Kidney glomerular epithelial cell (primary cell): ENCODE results near the gene FHIT.
A peak's percentile ranks its signal among the peaks of the same experiment; 100 is the strongest.

Source experiments
- DNase-seq: peaks from one replicate; lab custom pipeline; 2025; lab: John Stamatoyannopoulos, UW

Gene FHIT

GRCh38 chr3:60764870-60765269 lies 486.4 kb downstream of the FHIT start:
- DNase-seq: no peak

GRCh38 chr3:60760145-60760544 lies 491.1 kb downstream of the FHIT start:
- no peak for DNase-seq

DNA sequence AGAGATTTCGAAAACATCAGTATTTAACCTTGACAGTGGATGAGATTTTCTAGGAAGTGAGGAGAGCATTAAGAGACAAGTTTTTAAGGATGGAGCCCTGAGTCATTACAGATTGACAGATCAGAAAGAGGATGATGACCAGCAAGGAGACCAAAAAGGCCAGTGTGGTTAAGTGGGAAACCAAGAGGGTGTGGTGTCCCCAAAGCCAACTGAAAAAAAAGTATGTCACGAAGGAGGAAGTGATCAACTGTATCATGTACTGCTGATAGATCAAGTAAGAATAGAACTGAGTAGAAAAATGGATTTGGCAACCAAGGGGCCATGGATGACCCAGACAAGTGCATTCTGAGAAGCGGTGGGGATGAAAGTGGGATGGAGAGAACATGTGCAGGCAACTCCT lies 491.8 kb downstream of the FHIT start:
- DNase-seq: no peak

DNA sequence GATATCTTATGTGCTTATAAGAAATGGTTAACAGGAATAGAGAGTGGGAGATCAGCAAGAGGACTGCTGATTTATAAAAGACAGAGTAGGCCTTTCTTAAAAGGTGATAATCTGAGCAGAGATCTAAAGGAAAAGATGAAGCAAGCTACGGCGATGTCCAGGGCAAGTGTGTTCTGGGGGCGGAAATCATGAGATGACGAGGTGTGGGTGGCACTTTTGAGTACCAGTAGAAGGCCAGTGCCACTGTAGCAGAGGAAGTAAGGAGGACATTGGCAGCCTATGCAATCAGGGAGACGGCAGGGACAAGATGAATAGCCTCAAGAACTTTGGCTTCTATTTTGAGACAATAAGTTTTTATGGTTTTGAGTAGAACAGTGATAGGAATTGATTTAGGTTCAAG lies 492.4 kb downstream of the FHIT start:
- DNase-seq: no peak

DNA sequence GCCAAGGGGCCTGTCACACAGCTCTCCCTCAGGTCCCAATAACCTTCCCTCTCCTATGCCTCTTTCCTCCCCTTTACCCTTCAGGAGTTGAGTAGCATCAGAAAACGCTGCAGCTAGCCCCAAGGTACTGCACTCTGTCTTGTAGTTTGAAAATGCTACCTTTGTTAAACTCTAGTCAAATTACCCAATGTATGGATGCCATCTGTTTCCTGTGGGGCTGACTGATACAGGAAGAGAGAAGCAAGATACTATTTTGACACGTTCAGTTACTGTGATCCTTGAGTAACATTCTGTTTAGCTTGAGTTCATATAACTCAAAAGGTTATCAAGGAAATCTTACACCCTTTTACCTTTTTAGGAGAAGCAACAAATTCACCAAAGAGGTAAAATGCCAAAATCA lies 493.1 kb downstream of the FHIT start:
- no peak for DNase-seq

DNA sequence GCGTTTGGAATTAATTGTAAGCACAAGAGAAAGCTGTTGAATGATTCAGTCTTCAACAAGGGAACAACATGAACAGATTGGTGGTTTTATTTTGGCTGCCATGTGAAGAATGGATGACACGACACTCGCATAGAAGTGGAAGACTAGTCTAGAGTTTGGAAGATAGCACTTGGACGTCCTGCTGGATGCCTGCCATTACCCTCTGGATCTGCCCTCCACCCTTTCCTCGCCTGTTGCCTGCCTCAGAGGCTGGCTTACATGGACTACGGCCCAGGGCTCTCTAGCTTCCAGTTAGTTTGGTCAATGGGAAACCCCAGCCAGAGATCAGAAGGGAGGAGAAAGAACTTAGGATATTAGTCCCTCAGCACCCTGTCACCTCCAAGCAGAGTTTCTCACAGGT lies 493.5 kb downstream of the FHIT start:
- no peak for DNase-seq

DNA sequence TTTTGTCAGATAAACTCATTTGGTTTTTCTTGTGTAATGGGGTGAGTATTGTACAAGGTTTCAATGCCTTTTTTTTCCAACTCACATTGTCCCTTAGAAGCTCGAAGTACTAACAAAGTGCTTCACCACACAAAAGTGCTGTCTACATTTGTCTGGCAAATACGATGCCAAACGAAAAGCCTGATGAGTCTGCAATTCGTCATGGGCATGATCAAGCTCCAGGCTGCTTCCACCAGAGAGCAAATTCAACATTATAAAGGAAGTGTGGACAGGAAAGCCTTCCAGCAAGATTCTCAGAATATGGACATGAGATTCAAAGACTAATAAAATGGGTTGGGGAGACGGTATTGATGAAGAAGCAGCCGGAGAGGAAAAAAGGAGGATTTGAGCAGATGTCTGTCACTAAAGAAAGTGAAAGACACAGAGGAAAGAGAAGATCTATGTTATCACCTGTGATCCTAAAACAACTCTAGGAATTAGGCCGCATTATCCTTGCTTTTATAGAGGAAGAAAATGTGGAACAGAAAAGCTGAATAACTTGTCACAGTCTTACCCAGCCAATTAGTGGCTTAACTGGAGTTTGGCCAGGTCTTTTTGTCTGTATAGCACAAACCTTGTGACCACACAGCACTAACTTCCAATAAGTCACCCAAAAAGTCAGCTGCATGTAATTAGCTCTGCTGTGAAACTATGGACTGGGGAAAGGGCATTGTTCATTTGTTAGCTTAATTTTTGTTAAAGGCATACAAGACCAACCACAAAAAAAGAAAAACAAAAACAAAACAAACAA lies 494.8 kb downstream of the FHIT start:
- no peak for DNase-seq

DNA sequence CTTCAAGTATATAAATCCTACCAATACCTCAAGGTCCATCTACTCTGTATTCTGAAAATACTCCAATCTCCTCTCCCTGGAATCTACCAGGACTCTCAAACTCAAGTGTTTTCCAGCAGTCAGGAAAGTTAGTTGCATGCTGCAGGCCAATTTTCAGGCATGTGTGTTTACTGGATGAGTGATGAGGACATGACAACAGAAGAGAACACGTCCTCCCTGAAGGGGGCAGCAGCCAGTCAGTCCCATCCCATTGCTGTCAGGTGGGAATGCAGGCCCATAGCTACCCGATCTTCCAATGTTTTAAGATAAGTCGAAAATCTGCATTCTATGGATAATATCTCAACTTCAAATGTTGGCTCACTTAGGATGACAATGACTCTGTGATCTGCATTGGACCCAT lies 496.2 kb downstream of the FHIT start:
- no peak for DNase-seq

- no peak for DNase-seq
Observed at GRCh38 chr3:60754617-60755016, 496.6 kb downstream of the FHIT start.

DNA sequence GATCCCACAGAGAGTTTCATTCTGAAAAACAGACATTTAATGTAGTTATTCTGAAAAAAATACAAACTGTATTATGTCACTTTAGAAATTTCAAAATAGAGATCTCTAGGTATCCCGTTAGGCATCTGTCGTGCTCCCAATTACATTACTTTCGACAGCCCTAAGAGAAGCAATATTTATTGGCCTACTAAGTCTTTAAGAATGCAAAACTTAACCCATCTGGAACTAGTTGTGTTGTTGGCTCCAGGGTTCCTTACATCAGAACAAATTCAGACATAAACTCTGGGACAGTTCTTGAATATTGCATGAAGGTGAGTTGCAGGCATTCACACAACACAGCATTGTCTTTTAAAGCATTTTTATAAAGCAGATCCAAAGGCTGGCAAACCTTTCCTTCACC lies 498.4 kb downstream of the FHIT start:
- no peak for DNase-seq

- peak; percentile 55 for DNase-seq
Observed at GRCh38 chr3:60746695-60747416, 504.4 kb downstream of the FHIT start.

- DNase-seq: peak; percentile 84
Observed at GRCh38 chr3:60746043-60746638, 505.1 kb downstream of the FHIT start.

- peak; percentile 12 for DNase-seq
Observed at GRCh38 chr3:60743631-60744164, 507.6 kb downstream of the FHIT start.

- no peak for DNase-seq
Observed at GRCh38 chr3:60742606-60743145, 508.6 kb downstream of the FHIT start.

- DNase-seq: no peak
Observed at GRCh38 chr3:60737633-60738399, 513.4 kb downstream of the FHIT start.

GRCh38 chr3:60730371-60730770 lies 520.9 kb downstream of the FHIT start:
- no peak for DNase-seq

GRCh38 chr3:60729056-60729455 lies 522.2 kb downstream of the FHIT start:
- no peak for DNase-seq

DNA sequence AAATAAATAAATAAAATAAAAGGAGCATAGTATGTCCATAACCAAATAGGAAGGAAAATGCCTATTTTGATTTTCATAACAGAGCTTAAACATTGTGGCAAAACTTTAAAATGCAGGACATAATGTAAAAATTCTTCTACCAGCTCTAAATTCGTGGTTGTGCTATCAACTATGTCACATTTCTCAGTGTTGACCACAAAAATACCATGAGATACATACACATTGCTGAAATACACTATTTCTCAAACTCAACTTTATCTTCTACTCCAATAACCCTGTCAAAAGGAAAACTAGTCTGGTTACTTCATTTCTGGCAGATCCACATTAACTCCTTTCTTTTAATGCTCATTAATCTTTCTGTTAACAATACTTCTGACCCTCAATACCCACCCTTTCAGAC lies 523.2 kb downstream of the FHIT start:
- no peak for DNase-seq

GRCh38 chr3:60720736-60721135 lies 530.5 kb downstream of the FHIT start:
- DNase-seq: no peak

GRCh38 chr3:60716573-60716972 lies 534.7 kb downstream of the FHIT start:
- DNase-seq: no peak

GRCh38 chr3:60708191-60708975 lies 542.9 kb downstream of the FHIT start:
- DNase-seq: peak; percentile 50
